Loucy (cell line): Measurements from ENCODE around the gene ARFGEF3.

ENCODE experiments used
- H2AFZ ChIP-seq: fragments of 200-600 bp; sonication (generic); 2 replicates; pipeline ENCODE4 v1.6.0; 2016; ENCODE audit warnings: antibody characterized with exemption, mild to moderate bottlenecking, low read length, moderate library complexity
- H3F3A ChIP-seq: fragments of 200-600 bp; 2 replicates; pipeline ENCODE4 v1.6.0; 2016; ENCODE audit warnings: antibody characterized with exemption, low read depth, mild to moderate bottlenecking
- H3K27me3 ChIP-seq: fragments of 200-600 bp; sonication (generic); 2 replicates; pipeline ENCODE4 v1.6.1; 2014; ENCODE audit warnings: low read length, mild to moderate bottlenecking; ENCODE audit not compliant: insufficient read depth, poor library complexity, severe bottlenecking
- H3K36me3 ChIP-seq: fragments of 200-600 bp; sonication (generic); 2 replicates; pipeline ENCODE4 v1.6.1; 2016; ENCODE audit warnings: low read length; ENCODE audit not compliant: insufficient read depth
- H3K4me1 ChIP-seq: fragments of 200-600 bp; sonication (generic); 2 replicates; pipeline ENCODE4 v1.5.1; 2014; ENCODE audit warnings: low read length, mild to moderate bottlenecking; ENCODE audit not compliant: insufficient read depth, poor library complexity, severe bottlenecking
- H3K4me2 ChIP-seq: fragments of 200-600 bp; sonication (generic); 2 replicates; pipeline ENCODE4 v1.6.0; 2014; ENCODE audit warnings: antibody characterized with exemption, low read length, low read depth, mild to moderate bottlenecking; ENCODE audit not compliant: poor library complexity, severe bottlenecking
- H3K4me3 ChIP-seq: fragments of 200-600 bp; sonication (generic); 2 replicates; pipeline ENCODE4 v1.5.1; 2014; ENCODE audit warnings: low read length, mild to moderate bottlenecking, mixed read lengths; ENCODE audit not compliant: poor library complexity, severe bottlenecking
- H3K79me2 ChIP-seq: fragments of 200-600 bp; sonication (generic); 2 replicates; pipeline ENCODE4 v1.6.1; 2014; ENCODE audit warnings: low read length; ENCODE audit not compliant: insufficient read depth
- H3K9ac ChIP-seq: fragments of 200-600 bp; sonication (generic); 2 replicates; pipeline ENCODE4 v1.6.0; 2014; ENCODE audit warnings: mild to moderate bottlenecking, low read depth, low read length, moderate library complexity; ENCODE audit not compliant: poor library complexity, severe bottlenecking
- H3K9me2 ChIP-seq: fragments of 200-600 bp; sonication (generic); replicated peaks from 2 replicates; pipeline ENCODE4 v1.6.1; 2016; ENCODE audit warnings: low read depth, low read length, mixed read lengths
- H3K9me3 ChIP-seq: fragments of 200-600 bp; sonication (generic); 2 replicates; pipeline ENCODE4 v1.6.1; 2014; ENCODE audit warnings: mild to moderate bottlenecking, antibody characterized with exemption, low read length, low read depth; ENCODE audit not compliant: insufficient read depth
- H4K20me1 ChIP-seq: fragments of 200-600 bp; sonication (generic); 2 replicates; pipeline ENCODE4 v1.6.0; 2014; ENCODE audit warnings: antibody characterized with exemption, low read length, mild to moderate bottlenecking; ENCODE audit not compliant: insufficient read depth, poor library complexity, severe bottlenecking
- EZH2phosphoT487 ChIP-seq: fragments of 200-600 bp; IDR thresholded peaks from 2 replicates; pipeline ENCODE4 v1.6.1; 2018; ENCODE audit warnings: antibody characterized with exemption, mild to moderate bottlenecking, moderate library complexity, borderline replicate concordance
- TF ChIP-seq, protein P1 (sequence below): fragments of 200-600 bp; sonication (generic); conservative IDR thresholded peaks from 2 replicates; pipeline ENCODE4 v1.5.1; 2014; ENCODE audit warnings: mild to moderate bottlenecking, antibody characterized with exemption, low read length

The ARFGEF3 gene

GRCh38 chr6:138345565-138346285 lies 184.0 kb downstream of the ARFGEF3 start:
- Histone ChIP-seq H3F3A (no peaks in the 10 kb centered on the region), H3K9ac (no peak overlapping the region), H3K4me2 (no peak overlapping the region), H3K4me1 (no peaks in the 10 kb centered on the region), H4K20me1 (no peaks in the 10 kb centered on the region), H3K27me3 (peaks cover 9% of the 10 kb centered on the region), H3K36me3 (no peaks in the 10 kb centered on the region), H3K9me3 (no peaks in the 10 kb centered on the region), H3K9me2 (no peaks in the 10 kb centered on the region), H2AFZ (no peak overlapping the region), H3K79me2 (no peaks in the 10 kb centered on the region), H3K4me3 (no peak overlapping the region)
- TF ChIP-seq, protein P1, sequence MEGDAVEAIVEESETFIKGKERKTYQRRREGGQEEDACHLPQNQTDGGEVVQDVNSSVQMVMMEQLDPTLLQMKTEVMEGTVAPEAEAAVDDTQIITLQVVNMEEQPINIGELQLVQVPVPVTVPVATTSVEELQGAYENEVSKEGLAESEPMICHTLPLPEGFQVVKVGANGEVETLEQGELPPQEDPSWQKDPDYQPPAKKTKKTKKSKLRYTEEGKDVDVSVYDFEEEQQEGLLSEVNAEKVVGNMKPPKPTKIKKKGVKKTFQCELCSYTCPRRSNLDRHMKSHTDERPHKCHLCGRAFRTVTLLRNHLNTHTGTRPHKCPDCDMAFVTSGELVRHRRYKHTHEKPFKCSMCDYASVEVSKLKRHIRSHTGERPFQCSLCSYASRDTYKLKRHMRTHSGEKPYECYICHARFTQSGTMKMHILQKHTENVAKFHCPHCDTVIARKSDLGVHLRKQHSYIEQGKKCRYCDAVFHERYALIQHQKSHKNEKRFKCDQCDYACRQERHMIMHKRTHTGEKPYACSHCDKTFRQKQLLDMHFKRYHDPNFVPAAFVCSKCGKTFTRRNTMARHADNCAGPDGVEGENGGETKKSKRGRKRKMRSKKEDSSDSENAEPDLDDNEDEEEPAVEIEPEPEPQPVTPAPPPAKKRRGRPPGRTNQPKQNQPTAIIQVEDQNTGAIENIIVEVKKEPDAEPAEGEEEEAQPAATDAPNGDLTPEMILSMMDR: no peak
- no peak for TF ChIP-seq EZH2phosphoT487

- Histone ChIP-seq H3K4me2 (no peak overlapping the region), H2AFZ (no peak overlapping the region), H3K4me3 (no peak overlapping the region), H4K20me1 (no peaks in the 10 kb centered on the region), H3K4me1 (no peaks in the 10 kb centered on the region), H3K27me3 (peaks cover 9% of the 10 kb centered on the region), H3F3A (no peaks in the 10 kb centered on the region), H3K36me3 (no peaks in the 10 kb centered on the region), H3K79me2 (no peaks in the 10 kb centered on the region), H3K9me2 (no peaks in the 10 kb centered on the region), H3K9me3 (no peaks in the 10 kb centered on the region), H3K9ac (no peak overlapping the region)
- TF ChIP-seq, protein P1: no peak
- TF ChIP-seq EZH2phosphoT487: no peak
Observed at GRCh38 chr6:138346302-138347195, 184.8 kb downstream of the ARFGEF3 start.

GRCh38 chr6:138347864-138348263 lies 186.1 kb downstream of the ARFGEF3 start:
- Histone ChIP-seq H3K36me3 (no peaks in the 10 kb centered on the region), H3K4me2 (no peak overlapping the region), H4K20me1 (no peaks in the 10 kb centered on the region), H3K9ac (no peak overlapping the region), H3F3A (no peaks in the 10 kb centered on the region), H3K27me3 (no peaks in the 10 kb centered on the region), H3K4me3 (no peak overlapping the region), H3K79me2 (no peaks in the 10 kb centered on the region), H3K4me1 (no peaks in the 10 kb centered on the region), H3K9me3 (no peaks in the 10 kb centered on the region), H3K9me2 (no peaks in the 10 kb centered on the region), H2AFZ (no peak overlapping the region)
- TF ChIP-seq, protein P1: no peak
- no peak for TF ChIP-seq EZH2phosphoT487
